ENCODE results near the gene DTWD2. TPM values are rescaled to one million over a fixed set of nuclear protein-coding genes. Genes with fewer than 3 reads are reported as not detected.
"Not testable (repeated sequence)": the region's sequence is repeated elsewhere in the genome, so short reads cannot be mapped to it uniquely, and the experiment has no call there.

Gene DTWD2
- polyA plus RNA-seq, 1 donor: 5.9 TPM

GRCh38 chr5:118956727-118957126 is 31.6 kb downstream of the DTWD2 start:
- Histone ChIP-seq H3K4me1 (ENCODE audit: control insufficient read depth, insufficient read depth, low read length) (no peaks in the 10 kb centered on the region), H3K36me3 (ENCODE audit: control insufficient read depth, insufficient read depth, low read length) (no peaks in the 10 kb centered on the region), H3K4me3 (ENCODE audit: low read length) (no peak overlapping the region), H3K27ac (ENCODE audit: low read length) (no peak overlapping the region), H3K9me3 (ENCODE audit: control insufficient read depth, low read depth, low read length) (no peaks in the 10 kb centered on the region), H3K27me3 (ENCODE audit: control insufficient read depth, insufficient read depth, low read length) (no peaks in the 10 kb centered on the region)
- no peak for DNase-seq
- no CpG with 5 or more reads among the region's 2 CpGs for WGBS (ENCODE audit: insufficient coverage, low lambda C conversion rate)

- H3K4me1 ChIP-seq (ENCODE audit: control insufficient read depth, insufficient read depth, low read length): no peaks in the 10 kb centered on the region
- no peak overlapping the region for H3K27ac ChIP-seq (ENCODE audit: low read length)
These were observed 34.7 kb downstream of the DTWD2 start for GRCh38 chr5:118953652-118954005.

GRCh38 chr5:118952992-118953651 is 35.2 kb downstream of the DTWD2 start:
- H3K27me3 ChIP-seq (ENCODE audit: control insufficient read depth, insufficient read depth, low read length): no peaks in the 10 kb centered on the region
- H3K4me1 ChIP-seq (ENCODE audit: control insufficient read depth, insufficient read depth, low read length): no peaks in the 10 kb centered on the region
- no peak for DNase-seq
- no peaks in the 10 kb centered on the region for H3K9me3 ChIP-seq (ENCODE audit: control insufficient read depth, low read depth, low read length)
- no peaks in the 10 kb centered on the region for H3K36me3 ChIP-seq (ENCODE audit: control insufficient read depth, insufficient read depth, low read length)
- no CpG with 5 or more reads among the region's 2 CpGs for WGBS (ENCODE audit: insufficient coverage, low lambda C conversion rate)
- H3K4me3 ChIP-seq (ENCODE audit: low read length): no peak overlapping the region
- no peak overlapping the region for H3K27ac ChIP-seq (ENCODE audit: low read length)

More at GRCh38 chr5:118953652-118954005, 34.7 kb downstream of the DTWD2 start:
- DNase-seq: no peak
- H3K36me3 ChIP-seq (ENCODE audit: control insufficient read depth, insufficient read depth, low read length): no peaks in the 10 kb centered on the region
- H3K27me3 ChIP-seq (ENCODE audit: control insufficient read depth, insufficient read depth, low read length): no peaks in the 10 kb centered on the region
- H3K4me3 ChIP-seq (ENCODE audit: low read length): no peak overlapping the region
- no peaks in the 10 kb centered on the region for H3K9me3 ChIP-seq (ENCODE audit: control insufficient read depth, low read depth, low read length)

- not testable (repeated sequence) for H3K4me1 ChIP-seq (ENCODE audit: control insufficient read depth, insufficient read depth, low read length); H3K27me3 ChIP-seq (ENCODE audit: control insufficient read depth, insufficient read depth, low read length); H3K9me3 ChIP-seq (ENCODE audit: control insufficient read depth, low read depth, low read length); H3K36me3 ChIP-seq (ENCODE audit: control insufficient read depth, insufficient read depth, low read length); H3K4me3 ChIP-seq (ENCODE audit: low read length); H3K27ac ChIP-seq (ENCODE audit: low read length); DNase-seq
- 80% methylated on average over 1 of the region's 4 CpGs for WGBS (ENCODE audit: insufficient coverage, low lambda C conversion rate)
These were observed 36.0 kb downstream of the DTWD2 start for GRCh38 chr5:118952306-118952705.

GRCh38 chr5:118950354-118950753 is 38.0 kb downstream of the DTWD2 start:
- WGBS (ENCODE audit: insufficient coverage, low lambda C conversion rate): no CpG with 5 or more reads among the region's 9 CpGs
- H3K27me3 ChIP-seq (ENCODE audit: control insufficient read depth, insufficient read depth, low read length); H3K36me3 ChIP-seq (ENCODE audit: control insufficient read depth, insufficient read depth, low read length); H3K27ac ChIP-seq (ENCODE audit: low read length); DNase-seq; H3K4me3 ChIP-seq (ENCODE audit: low read length); H3K4me1 ChIP-seq (ENCODE audit: control insufficient read depth, insufficient read depth, low read length); H3K9me3 ChIP-seq (ENCODE audit: control insufficient read depth, low read depth, low read length): not testable (repeated sequence)

GRCh38 chr5:118946138-118946800 is 42.1 kb downstream of the DTWD2 start:
- Histone ChIP-seq H3K9me3 (ENCODE audit: control insufficient read depth, low read depth, low read length) (no peaks in the 10 kb centered on the region), H3K27ac (ENCODE audit: low read length) (no peak overlapping the region), H3K4me1 (ENCODE audit: control insufficient read depth, insufficient read depth, low read length) (no peaks in the 10 kb centered on the region), H3K4me3 (ENCODE audit: low read length) (no peak overlapping the region), H3K27me3 (ENCODE audit: control insufficient read depth, insufficient read depth, low read length) (no peaks in the 10 kb centered on the region), H3K36me3 (ENCODE audit: control insufficient read depth, insufficient read depth, low read length) (no peaks in the 10 kb centered on the region)
- DNase-seq: no peak
- 80% methylated on average over 1 of the region's 2 CpGs for WGBS (ENCODE audit: insufficient coverage, low lambda C conversion rate)

- no peak for DNase-seq
- no CpG with 5 or more reads among the region's 3 CpGs for WGBS (ENCODE audit: insufficient coverage, low lambda C conversion rate)
These were observed 50.8 kb downstream of the DTWD2 start for GRCh38 chr5:118937393-118938061.

GRCh38 chr5:118933703-118934102 is 54.6 kb downstream of the DTWD2 start:
- Histone ChIP-seq H3K4me1 (ENCODE audit: control insufficient read depth, insufficient read depth, low read length) (no peaks in the 10 kb centered on the region), H3K27ac (ENCODE audit: low read length) (no peak overlapping the region), H3K36me3 (ENCODE audit: control insufficient read depth, insufficient read depth, low read length) (no peaks in the 10 kb centered on the region), H3K27me3 (ENCODE audit: control insufficient read depth, insufficient read depth, low read length) (no peaks in the 10 kb centered on the region), H3K9me3 (ENCODE audit: control insufficient read depth, low read depth, low read length) (no peaks in the 10 kb centered on the region), H3K4me3 (ENCODE audit: low read length) (no peak overlapping the region)
- no peak for DNase-seq
- WGBS (ENCODE audit: insufficient coverage, low lambda C conversion rate): 100% methylated on average over 1 of the region's 1 CpG

More at GRCh38 chr5:118937393-118938061, 50.8 kb downstream of the DTWD2 start:
- H3K9me3 ChIP-seq (ENCODE audit: control insufficient read depth, low read depth, low read length): no peaks in the 10 kb centered on the region
- H3K27ac ChIP-seq (ENCODE audit: low read length): no peak overlapping the region
- no peaks in the 10 kb centered on the region for H3K36me3 ChIP-seq (ENCODE audit: control insufficient read depth, insufficient read depth, low read length)
- no peaks in the 10 kb centered on the region for H3K4me1 ChIP-seq (ENCODE audit: control insufficient read depth, insufficient read depth, low read length)
- H3K4me3 ChIP-seq (ENCODE audit: low read length): no peak overlapping the region
- H3K27me3 ChIP-seq (ENCODE audit: control insufficient read depth, insufficient read depth, low read length): no peaks in the 10 kb centered on the region

- DNase-seq: no peak
- H3K4me1 ChIP-seq (ENCODE audit: control insufficient read depth, insufficient read depth, low read length): no peaks in the 10 kb centered on the region
- H3K9me3 ChIP-seq (ENCODE audit: control insufficient read depth, low read depth, low read length): no peaks in the 10 kb centered on the region
- H3K36me3 ChIP-seq (ENCODE audit: control insufficient read depth, insufficient read depth, low read length): no peaks in the 10 kb centered on the region
- no peak overlapping the region for H3K4me3 ChIP-seq (ENCODE audit: low read length)
- no peaks in the 10 kb centered on the region for H3K27me3 ChIP-seq (ENCODE audit: control insufficient read depth, insufficient read depth, low read length)
- 80% methylated on average over 1 of the region's 1 CpG for WGBS (ENCODE audit: insufficient coverage, low lambda C conversion rate)
- H3K27ac ChIP-seq (ENCODE audit: low read length): no peak overlapping the region
These were observed 56.8 kb downstream of the DTWD2 start for GRCh38 chr5:118931564-118931963.

- H3K27me3 ChIP-seq (ENCODE audit: control insufficient read depth, insufficient read depth, low read length): no peaks in the 10 kb centered on the region
- no CpG with 5 or more reads among the region's 1 CpG for WGBS (ENCODE audit: insufficient coverage, low lambda C conversion rate)
- H3K27ac ChIP-seq (ENCODE audit: low read length): no peak overlapping the region
- no peak overlapping the region for H3K4me3 ChIP-seq (ENCODE audit: low read length)
- no peaks in the 10 kb centered on the region for H3K9me3 ChIP-seq (ENCODE audit: control insufficient read depth, low read depth, low read length)
- H3K36me3 ChIP-seq (ENCODE audit: control insufficient read depth, insufficient read depth, low read length): peaks cover 2% of the 10 kb centered on the region
- no peak for DNase-seq
- H3K4me1 ChIP-seq (ENCODE audit: control insufficient read depth, insufficient read depth, low read length): no peaks in the 10 kb centered on the region
These were observed 64.3 kb downstream of the DTWD2 start for GRCh38 chr5:118924006-118924389.

Data from large intestine (tissue), 3 donors.